HCT116 (cell line): ENCODE results near the gene MYO1E.

ENCODE experiments used
- CEBPB ChIP-seq: IDR thresholded peaks from 2 replicates; pipeline ENCODE4 v1.6.1; 2012; ENCODE audit warnings: low read depth
- CTCF ChIP-seq, 3 experiments: fragments of 200-600 bp in 1 of 3; sonication (generic) in 1 of 3; IDR thresholded peaks in 2 of 3; conservative IDR thresholded peaks in 1 of 3; 2 replicates each; pipeline ENCODE4 v1.5.1; 2012 to 2017; ENCODE audit warnings: low read depth in 2 of 3, low read length in 2 of 3, antibody characterized with exemption in 1 of 3, borderline replicate concordance in 1 of 3, control low read depth in 1 of 3, mild to moderate bottlenecking in 1 of 3, mixed read lengths in 1 of 3, mixed run types in 1 of 3, moderate library complexity in 1 of 3; ENCODE audit not compliant: insufficient read depth in 1 of 3
- EZH2 ChIP-seq: fragments of 200-600 bp; sonication (generic); IDR thresholded peaks from 2 replicates; pipeline ENCODE4 v1.6.1; 2017; ENCODE audit warnings: antibody characterized with exemption, mixed run types
- EZH2phosphoT487 ChIP-seq: fragments of 200-600 bp; IDR thresholded peaks from 2 replicates; pipeline ENCODE4 v1.6.1; 2018; ENCODE audit warnings: antibody characterized with exemption, borderline replicate concordance
- POLR2A ChIP-seq: IDR thresholded peaks from 2 replicates; pipeline ENCODE4 v1.7.0; 2011; ENCODE audit warnings: borderline replicate concordance; ENCODE audit not compliant: insufficient read depth, insufficient read length; ENCODE audit errors: extremely low read depth
- POLR2AphosphoS5 ChIP-seq: IDR thresholded peaks from 2 replicates; pipeline ENCODE4 v1.6.1; 2011; ENCODE audit warnings: mild to moderate bottlenecking, low read depth, low read length, moderate library complexity
- RAD21 ChIP-seq: IDR thresholded peaks from 2 replicates; pipeline ENCODE4 v1.6.1; 2012; ENCODE audit warnings: low read depth, mild to moderate bottlenecking
- SP1 ChIP-seq: IDR thresholded peaks from 2 replicates; pipeline ENCODE4 v1.6.1; 2012; ENCODE audit warnings: low read depth
- YY1 ChIP-seq: IDR thresholded peaks from 2 replicates; pipeline ENCODE4 v1.6.1; 2011; ENCODE audit warnings: low read length, low read depth, moderate library complexity, mild to moderate bottlenecking; ENCODE audit not compliant: insufficient replicate concordance; ENCODE audit errors: extremely low read depth
- ZFX ChIP-seq: fragments of 450-650 bp; IDR thresholded peaks from 2 replicates; pipeline ENCODE4 v1.6.1; 2017

- TF ChIP-seq CTCF (IDR thresholded peaks at IDR 0.05 in 2 of 3, conservative IDR thresholded peaks at IDR 0.05 in 1 of 3; ENCODE audit: borderline replicate concordance in 1 of 3, insufficient read depth in 1 of 3, low read depth in 2 of 3, low read length in 2 of 3) (no peak), YY1 (no peak), EZH2phosphoT487 (no peak), EZH2 (no peak), RAD21 (no peak), POLR2A (no peak), CEBPB (no peak), SP1 (no peak), POLR2AphosphoS5 (no peak), ZFX (no peak)
These were observed 219.2 kb downstream of the MYO1E start for GRCh38 chr15:59153466-59153865.
